Brain pericyte (primary cell): Measurements from ENCODE around the gene TRAF3IP3.

Source experiments
- DNase-seq: peaks from one replicate; pipeline ENCODE4 v3.0.0-alpha.2; 2012; ENCODE audit warnings: low read depth, low spot score

The TRAF3IP3 gene, protein sequence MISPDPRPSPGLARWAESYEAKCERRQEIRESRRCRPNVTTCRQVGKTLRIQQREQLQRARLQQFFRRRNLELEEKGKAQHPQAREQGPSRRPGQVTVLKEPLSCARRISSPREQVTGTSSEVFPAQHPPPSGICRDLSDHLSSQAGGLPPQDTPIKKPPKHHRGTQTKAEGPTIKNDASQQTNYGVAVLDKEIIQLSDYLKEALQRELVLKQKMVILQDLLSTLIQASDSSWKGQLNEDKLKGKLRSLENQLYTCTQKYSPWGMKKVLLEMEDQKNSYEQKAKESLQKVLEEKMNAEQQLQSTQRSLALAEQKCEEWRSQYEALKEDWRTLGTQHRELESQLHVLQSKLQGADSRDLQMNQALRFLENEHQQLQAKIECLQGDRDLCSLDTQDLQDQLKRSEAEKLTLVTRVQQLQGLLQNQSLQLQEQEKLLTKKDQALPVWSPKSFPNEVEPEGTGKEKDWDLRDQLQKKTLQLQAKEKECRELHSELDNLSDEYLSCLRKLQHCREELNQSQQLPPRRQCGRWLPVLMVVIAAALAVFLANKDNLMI

DNA sequence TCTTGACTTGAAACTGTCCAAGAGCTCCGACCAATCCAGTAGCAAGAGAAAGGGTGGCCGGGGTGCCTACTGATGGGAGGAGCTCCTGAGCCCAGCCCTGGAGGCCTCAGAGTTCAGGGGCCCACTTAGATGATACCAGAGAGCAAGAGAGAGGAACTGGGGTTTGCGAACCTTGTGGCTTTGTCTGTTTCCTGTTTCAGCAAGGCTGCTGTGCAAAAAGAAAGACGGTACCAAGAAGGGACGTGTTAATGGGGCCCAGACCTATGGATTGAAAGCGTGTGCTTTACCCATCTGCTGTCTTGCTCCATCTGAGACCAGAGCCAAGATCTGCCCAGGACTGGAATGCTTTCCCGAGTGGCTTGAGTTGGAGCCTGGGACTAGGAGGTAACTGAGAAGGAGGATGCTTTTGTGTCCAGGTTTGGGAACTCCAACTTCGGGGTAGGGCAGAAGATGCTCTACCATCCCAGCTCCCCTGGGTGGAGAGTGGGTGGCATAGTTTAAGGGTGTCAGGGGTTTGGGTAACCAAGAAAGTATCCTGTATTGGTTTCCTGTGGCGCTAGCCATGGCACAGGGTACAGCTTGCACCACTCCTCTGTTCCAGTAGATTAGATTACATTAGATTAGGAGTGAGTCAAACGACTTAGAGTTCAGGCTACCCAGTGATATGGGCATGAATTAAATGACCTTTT lies at the start of gene TRAF3IP3:
TRAF3IP3 (plus strand) TSS at position 128 of the 689 bp plus-strand sequence. CDS start 3,987 bp downstream, outside the sequence.
- DNase-seq = no peak

DNA sequence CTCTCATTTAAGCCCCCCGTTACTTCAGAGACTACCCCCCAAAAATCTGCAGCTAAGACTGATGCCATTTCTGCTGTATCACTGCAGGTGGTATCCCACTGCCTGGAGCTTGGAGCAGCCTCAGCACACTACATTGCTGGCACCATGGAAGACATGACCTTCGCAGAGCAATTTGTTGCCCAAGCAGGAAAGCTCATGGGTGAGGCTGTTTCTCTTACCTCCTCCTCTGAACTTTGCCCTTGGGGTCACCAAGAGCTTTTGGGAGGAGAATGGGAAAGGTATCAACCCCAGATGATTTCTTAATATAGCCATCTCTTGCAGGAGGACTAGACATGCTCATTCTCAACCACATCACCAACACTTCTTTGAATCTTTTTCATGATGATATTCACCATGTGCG lies 49.2 kb upstream of the TRAF3IP3 start:
- DNase-seq = no peak

DNA sequence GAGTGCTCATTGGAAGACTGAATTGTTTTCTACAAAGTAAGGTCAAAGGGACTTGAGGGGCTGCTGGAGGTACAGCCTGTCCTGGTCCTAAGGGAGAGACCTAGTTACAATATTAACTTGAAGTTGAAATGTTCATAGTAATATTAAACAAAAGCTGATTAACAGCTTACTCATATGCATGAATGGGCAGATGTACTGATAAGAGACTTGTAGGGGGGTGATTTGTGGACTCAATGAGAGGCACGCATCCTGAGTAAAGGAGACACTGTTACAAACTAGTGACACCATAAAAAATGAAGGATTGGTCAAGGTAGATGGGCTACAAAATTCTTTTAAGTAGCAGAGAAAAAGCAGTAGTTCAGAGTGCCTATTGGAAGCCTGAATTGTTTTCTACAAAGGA lies 48.5 kb upstream of the TRAF3IP3 start:
- no peak for DNase-seq

DNA sequence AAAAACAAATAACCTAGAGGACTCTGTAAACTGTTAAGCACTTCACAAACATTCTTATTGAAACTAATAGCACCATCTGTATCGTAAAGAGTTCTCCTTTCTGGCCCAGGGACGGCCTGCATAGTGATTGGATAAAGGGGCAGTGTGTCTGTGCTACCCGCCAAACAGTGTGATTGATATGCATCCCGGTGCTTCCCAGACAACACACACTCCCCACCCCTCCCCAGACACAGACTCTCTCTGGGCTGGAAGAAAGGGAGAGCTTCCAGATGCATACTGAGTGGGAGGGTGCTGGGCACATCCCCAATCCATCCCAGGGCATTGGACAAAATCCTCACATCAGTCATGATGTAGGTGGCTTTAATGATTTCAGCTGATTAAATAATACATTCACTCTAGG lies 47.6 kb upstream of the TRAF3IP3 start:
- DNase-seq = no peak

DNA sequence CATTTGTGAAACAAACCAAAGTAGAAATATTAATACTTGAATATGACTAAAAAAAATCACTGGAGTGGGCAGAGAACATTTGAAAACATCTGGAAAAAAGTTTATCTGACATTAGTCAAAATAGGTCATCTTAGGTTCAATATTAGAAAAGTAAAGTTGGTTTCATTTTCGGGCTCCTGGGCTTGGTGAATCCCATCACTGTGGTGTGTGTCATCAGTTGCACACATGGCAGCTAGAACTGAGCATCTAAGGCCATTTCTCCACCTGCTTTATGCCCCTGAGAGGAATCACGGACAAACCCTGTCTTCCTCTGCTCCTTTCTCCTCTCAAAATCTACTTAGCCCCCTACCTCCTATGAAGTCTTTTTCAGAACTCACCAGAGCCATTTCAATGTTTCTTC lies 45.8 kb upstream of the TRAF3IP3 start:
- DNase-seq = no peak

DNA sequence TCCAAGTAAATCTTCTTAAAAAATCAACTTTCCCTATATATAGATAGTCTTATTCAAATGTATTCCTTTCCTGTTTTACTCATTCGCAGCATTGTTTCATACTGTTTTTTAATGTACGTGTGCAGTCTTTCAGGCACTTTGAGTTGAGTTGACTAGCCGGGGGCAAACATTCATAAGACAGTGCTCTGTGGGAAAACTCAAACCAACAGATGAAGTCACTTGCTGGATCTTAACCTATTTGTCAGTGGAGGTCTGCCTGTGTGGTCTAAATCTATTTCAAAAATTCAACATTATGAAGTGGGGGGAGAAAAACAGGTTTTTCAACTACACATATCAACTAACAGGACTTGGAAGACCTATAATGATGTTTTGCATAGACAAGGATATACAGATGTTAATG lies 45.0 kb upstream of the TRAF3IP3 start:
- DNase-seq = no peak

DNA sequence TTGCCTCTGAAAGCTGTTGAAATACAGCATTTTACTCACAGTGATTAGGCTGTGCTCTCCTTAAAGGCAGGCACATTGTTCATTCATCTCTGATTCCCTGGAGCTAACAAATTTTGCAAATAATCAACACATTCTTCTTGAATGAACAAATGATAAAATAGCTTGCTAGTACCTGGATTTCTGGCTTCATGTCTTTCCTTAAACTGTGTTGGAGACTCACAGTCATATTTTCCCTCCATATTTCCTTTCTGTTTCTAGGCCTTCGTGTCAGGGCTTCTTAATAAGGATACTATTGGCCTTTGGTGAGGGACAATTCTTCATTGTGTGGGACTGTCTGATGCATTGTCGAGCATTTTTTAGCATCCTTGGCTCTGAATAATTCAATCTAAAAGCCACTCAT lies 41.5 kb upstream of the TRAF3IP3 start:
- no peak for DNase-seq

DNA sequence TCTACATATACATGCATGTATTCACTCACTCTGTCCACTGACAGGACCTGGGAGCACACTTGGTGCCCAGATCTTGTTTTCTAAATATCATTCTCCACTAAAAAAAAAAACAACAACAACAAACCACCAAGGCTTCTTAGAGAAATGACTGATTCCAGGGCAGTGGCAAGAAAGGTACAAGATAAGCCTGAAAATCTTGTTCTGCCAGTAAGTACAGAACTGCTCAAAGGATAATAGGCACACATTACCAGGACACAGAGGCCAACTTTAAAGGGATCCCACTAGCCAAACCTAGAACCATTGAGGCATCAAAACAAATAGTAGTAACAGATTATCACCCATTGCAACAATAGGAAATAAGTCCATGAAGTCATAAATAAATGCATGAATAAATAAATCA lies 40.5 kb upstream of the TRAF3IP3 start:
- no peak for DNase-seq

DNA sequence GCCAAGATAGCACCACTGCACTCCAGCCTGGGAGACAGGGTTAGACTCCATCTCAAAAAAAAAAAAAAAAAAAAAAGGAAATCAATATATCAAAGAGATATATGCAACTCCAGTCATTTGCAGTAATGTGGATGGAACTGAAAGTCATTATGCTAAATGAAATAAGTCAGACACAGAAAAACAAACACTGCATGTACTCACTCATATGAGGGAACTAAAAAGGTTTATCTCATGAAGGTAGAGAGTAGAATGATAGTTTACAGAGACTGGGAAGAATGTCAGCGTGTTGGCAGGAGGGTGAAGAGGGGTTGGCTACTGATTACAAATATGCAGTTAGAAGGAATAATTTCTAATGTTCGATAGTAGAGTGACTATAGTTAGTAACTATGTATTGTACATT lies 38.0 kb upstream of the TRAF3IP3 start:
- no peak for DNase-seq

DNA sequence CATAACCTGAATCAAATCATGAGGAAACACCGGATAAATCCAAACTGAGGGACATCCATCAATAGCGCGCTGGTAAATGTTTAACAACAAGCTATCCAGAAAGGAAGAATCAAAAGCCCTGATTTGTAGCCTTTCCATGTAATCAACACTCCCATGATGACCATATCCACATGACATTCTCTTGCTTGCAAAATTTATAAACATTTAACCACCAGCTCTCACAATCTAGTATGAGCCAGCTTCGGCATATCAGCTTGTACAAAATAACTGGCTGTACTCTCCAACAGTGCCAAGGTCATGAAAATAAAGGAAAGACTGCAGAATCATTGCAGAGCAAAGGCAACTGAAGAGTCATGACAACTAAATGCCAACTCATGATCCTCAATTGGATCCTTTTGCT lies 35.5 kb upstream of the TRAF3IP3 start:
- DNase-seq = no peak

DNA sequence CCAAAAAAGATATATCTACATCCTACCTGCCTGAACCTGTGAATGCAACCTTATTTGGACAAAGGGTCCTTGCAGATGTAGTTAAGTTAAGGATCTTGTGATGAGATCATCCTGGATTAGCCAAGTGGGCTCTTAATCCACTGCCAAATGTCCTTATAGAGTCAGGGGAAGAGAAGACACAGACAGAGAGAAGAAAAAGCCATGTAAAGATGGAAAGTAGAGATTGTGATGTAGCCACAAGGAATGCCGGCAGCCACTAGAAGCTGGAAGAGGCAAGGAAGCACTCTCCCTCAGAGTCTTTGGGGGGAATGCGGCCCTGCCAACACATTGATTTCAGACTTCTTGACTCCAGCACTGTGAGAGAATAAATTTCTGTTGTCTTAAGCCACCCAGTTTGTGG lies 35.0 kb upstream of the TRAF3IP3 start:
- DNase-seq = no peak

DNA sequence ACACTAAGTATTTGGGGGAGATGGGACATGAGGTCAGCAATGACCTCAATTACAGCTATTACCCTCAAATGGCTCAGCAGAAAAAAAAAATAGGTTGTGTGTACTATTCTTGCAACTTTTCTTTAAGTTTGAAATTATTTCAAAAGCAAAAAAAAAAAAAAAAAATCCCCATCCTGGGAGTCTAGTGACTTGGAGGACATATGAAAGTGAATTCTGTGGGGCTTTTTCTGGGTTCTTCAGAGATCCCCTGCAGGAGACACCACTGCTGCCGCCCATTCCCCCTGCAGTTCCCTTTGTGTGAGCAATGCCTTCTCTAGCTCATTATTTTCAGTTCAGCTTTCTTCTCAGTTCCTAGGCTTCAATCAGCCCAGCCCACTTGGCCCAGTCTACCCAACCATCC lies 34.5 kb upstream of the TRAF3IP3 start:
- no peak for DNase-seq

DNA sequence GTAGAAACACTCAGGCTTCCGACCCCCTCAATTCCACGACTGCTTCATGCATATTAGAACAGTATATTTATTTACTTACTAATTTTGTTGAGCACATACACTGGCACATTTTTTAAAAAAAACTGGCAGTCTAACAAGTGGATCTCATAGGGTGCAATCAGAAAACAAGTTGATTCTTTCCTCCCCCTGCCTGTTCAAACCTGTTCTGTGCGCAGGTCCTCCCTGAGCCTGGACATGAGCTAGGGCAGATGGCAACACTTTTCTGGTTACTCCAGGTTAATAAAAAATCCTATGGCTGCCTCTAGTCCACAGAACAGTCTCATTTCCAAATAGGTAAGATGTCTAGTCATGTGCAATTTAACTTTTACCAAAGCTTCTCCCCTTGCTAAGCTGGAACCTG lies 32.6 kb upstream of the TRAF3IP3 start:
- DNase-seq = no peak

DNA sequence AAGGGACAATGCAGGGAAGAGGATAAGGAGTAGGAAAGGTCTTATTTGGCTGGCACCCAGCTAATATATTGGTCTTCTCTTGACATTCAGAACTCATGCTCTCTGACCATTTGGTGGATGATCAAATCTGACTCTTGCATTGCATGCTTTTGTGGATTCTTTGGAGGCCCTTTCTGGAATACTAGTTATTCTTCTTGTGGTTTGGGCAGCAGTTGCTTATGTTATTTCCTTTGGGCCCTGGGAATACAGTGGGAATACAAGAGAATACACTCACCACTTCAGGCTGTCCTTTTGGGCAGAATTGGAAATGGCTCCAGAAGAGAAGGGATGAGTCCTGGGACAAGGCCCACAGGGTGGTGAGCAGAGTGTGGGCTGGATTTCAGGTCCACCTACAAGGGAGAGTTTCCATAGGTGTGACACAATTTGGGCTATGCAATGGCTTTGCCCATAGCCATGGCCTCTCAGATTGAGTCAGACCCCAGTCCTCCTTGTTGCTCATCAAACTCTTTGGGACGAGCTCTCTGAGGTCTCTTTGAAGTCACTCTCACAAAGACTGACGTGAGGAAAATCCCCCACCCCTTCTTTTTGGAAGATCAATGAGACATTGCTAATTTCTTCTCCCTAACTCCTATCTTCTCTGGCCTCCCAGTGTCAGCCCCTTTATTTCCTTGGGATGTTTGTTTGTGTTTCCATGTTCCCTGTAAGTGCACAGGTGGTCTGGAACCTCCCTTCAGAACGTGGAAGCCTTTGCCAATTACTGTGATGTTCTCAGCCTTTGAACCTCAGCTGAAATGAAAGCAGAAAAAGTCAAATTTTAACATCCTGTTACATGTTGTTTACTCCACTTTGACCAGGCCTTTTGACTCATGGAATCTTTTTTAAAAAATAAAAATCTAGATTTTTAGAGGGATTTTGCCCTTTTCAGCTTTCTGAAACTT lies 31.8 kb upstream of the TRAF3IP3 start:
- DNase-seq = no peak

DNA sequence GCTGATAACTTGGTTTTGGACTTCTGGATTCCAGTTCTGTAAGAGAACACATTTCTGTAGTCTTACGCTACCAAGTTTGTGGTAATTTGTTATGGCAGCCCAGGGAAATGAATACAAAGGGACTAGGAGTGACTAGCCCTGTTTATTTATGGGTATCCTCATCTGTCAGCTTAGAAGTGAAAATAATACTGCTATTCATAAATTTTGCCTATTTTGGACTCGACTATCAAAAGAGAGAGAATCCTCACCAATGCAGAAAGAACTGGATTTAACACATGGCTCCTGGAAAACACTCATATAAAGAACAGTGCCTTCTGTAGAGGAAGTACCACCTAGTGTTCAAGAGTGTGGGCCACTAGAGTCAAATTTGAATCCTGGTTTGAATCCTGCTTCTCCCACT lies 28.6 kb upstream of the TRAF3IP3 start:
- no peak for DNase-seq

DNA sequence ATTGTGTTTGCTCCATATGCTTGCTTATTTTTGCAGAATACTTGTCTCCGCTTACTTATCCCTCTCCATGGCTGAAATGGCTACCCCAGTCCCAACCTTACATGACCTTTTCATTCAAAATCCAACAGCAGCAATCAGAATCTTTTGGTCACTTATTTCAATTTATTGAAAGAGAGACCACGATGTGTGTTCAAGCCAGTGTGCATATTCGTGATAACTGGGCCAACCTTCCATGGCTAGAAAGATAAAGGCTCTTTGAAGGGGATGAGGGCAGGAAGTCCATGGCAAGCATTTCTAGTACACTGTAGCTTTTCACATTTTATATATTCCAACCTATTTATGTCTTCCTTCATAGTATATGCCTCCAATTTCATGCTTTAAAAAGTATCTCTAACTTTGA lies 28.1 kb upstream of the TRAF3IP3 start:
- DNase-seq = no peak

DNA sequence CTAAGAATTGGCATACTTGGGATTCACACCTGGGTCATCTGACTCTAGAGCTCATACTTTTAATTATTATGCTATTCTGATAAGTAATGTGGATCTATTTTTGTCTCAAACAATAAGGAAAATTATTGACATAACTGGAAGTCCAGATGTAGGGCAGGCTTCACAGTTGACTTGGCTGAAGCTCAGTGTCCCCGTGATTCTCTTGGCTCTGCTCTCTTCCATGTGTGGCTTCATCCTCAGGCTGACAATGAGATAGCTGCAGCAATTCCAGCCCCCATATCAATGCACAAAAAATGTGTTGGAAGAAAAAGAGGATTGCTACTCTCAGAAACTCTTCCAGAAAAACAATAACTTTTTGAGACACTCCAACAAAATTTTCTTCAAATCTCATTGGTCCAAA lies 27.4 kb upstream of the TRAF3IP3 start:
- DNase-seq = no peak

DNA sequence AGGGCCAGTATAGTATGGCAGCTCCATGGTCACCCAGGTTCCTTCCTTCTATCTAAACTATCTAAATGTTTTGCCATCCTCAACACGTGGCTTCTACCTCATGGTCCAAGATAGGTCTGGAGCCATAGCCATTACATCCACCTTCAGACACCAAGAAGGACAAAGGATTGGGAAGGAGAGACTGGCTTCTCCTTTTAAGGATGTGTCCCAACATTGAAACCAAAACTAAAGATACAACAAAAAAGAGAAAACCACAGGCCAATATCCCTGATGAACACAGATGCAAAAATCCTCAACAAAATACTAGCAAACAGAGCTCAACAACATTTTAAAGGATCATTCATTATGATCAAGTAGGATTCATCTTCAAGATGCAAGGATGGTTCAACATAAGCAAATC lies 26.4 kb upstream of the TRAF3IP3 start:
- DNase-seq = no peak

DNA sequence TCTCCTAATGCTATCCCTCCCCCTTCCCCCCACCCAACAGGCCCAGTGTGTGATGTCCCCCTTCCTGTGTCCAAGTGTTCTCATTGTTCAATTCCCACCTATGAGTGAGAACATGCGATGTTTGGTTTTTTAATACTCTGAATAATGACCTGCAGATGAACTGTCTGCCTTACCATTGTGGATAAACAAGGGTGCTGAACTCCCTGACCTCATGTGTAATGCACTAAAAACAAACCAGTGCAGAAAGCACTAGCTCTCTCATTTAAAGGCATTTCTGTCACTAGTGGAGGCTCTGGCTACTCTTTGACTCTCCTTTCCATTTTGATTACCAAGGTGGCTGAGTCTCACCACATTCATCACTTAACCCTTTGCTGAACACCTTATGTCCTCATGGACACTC lies 23.1 kb upstream of the TRAF3IP3 start:
- DNase-seq = no peak

DNA sequence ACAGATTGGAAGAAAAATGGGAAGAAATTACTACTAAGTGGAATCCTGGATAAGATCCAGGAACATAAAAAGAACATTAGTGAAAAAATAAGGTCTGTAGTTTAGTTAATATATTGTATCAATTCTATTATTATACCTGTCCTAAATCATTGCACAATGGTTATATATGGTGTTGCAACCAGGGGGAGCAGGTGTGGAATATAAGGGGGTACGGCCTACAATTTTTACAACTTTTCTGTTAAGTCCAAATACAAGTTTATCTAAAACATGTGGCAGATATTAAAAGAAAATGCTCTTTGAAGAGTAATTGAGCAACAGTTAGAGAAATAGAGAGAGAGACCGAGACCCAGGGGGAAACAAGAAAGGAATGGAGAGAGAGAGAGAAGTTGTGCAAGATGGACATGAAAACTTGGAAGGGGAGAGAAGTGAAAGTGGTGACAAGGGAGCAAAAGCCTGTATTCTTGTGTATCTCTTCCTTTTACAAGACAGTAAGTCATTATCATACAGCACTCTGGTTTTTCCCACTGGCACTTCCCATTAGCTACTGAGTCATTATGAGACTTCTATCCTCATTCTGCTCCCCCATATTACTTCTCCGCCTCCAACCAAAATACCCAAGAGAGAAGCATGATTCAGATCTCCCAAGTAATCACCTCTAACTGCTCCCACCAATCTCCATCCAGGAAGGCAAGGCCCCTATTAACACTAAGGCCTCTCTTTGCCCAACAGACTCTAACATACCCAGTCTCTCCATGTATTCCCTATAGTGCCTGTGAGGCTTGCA lies 22.3 kb upstream of the TRAF3IP3 start:
- no peak for DNase-seq

DNA sequence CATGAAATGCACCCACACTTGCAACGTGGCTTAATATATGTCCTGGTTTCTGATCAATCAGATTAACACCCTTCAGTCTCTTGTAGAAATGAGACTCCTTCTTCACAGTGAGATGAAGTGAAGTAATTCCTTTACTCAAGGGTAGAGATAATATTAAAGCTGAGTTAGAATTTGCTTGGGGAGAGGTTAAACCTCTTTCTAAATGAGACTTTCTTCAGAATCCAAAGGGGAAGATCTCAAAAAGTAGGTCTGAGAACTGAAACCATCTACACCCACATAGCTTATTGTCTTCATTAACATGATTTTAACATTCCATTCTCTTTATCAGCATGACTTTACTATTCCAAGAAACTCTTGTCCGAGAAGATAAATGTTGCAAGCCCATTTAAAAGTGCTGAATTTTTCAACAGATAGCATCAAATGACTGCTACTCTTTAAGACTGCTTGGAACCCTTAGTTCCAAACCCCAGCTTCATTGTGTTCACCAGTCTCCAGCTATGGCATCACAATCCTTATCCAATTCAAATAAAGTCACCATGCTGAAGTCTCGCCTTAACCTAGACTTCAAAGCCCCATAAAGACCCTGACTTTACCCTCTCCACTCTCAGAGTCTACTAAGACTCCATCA lies 19.2 kb upstream of the TRAF3IP3 start:
- no peak for DNase-seq
